ENCODE results near the gene ZCWPW2. TPM values are rescaled to one million over a fixed set of nuclear protein-coding genes. Genes with fewer than 3 reads are reported as not detected.

The ZCWPW2 gene
- total RNA-seq = 2.1 TPM

- Histone ChIP-seq H3K4me3 (ENCODE audit: low read length in 3 of 3) (peak within 1 kb of the TSS; percentile 91 to 96 (median 93)), H3K4me1 (ENCODE audit: control insufficient read depth in 3 of 3, insufficient read depth in 3 of 3, low read length in 3 of 3) (peaks cover 10 to 24% (median 18%) of the 10 kb centered on the region in 3 donors), H3K27me3 (ENCODE audit: control insufficient read depth in 3 of 3, insufficient read depth in 3 of 3, low read length in 3 of 3) (no peaks in the 10 kb centered on the region)
Measured at GRCh38 chr3:28348629-28349468, at the start of gene ZCWPW2, which contains the start of gene AZI2. ZCWPW2 (plus strand) TSS chr3:28348721; CDS start chr3:28413069, 64,348 bp downstream. AZI2 (minus strand) TSS chr3:28348824; CDS start chr3:28340617, 8,207 bp downstream.

GRCh38 chr3:28299705-28300104 lies 48.8 kb upstream of the ZCWPW2 start:
- no peak overlapping the region for H3K27ac ChIP-seq (ENCODE audit: low read depth, low read length)
- no peaks in the 10 kb centered on the region for H3K9me3 ChIP-seq (ENCODE audit: control insufficient read depth in 3 of 3, low read length in 3 of 3)
- no peaks in the 10 kb centered on the region for H3K27me3 ChIP-seq (ENCODE audit: control insufficient read depth in 3 of 3, insufficient read depth in 3 of 3, low read length in 3 of 3)
- H3K4me1 ChIP-seq (ENCODE audit: control insufficient read depth in 3 of 3, insufficient read depth in 3 of 3, low read length in 3 of 3) = no peaks in the 10 kb centered on the region
- H3K9ac ChIP-seq (ENCODE audit: low read depth in 1 of 3, low read length in 3 of 3) = no peak overlapping the region
- H3K4me3 ChIP-seq (ENCODE audit: low read length in 3 of 3) = no peak overlapping the region
- H3K36me3 ChIP-seq (ENCODE audit: control insufficient read depth in 3 of 3, insufficient read depth in 3 of 3, low read length in 3 of 3) = no peaks in the 10 kb centered on the region

More at GRCh38 chr3:28348629-28349468, at the start of gene ZCWPW2, which contains the start of gene AZI2:
- Histone ChIP-seq H3K9ac (ENCODE audit: low read depth in 1 of 3, low read length in 3 of 3) (peak within 1 kb of the TSS; percentile 97 to 98 (median 97)), H3K27ac (ENCODE audit: low read depth, low read length) (peak within 1 kb of the TSS; percentile 99), H3K36me3 (ENCODE audit: control insufficient read depth in 3 of 3, insufficient read depth in 3 of 3, low read length in 3 of 3) (peaks cover 0 to 3% (median 3%) of the 10 kb centered on the region in 3 donors), H3K9me3 (ENCODE audit: control insufficient read depth in 3 of 3, low read length in 3 of 3) (peaks cover 0 to 2% (median 2%) of the 10 kb centered on the region in 3 donors)

- Histone ChIP-seq H3K9ac (ENCODE audit: low read depth in 1 of 3, low read length in 3 of 3) (no peak overlapping the region), H3K4me1 (ENCODE audit: control insufficient read depth in 3 of 3, insufficient read depth in 3 of 3, low read length in 3 of 3) (no peaks in the 10 kb centered on the region), H3K27ac (ENCODE audit: low read depth, low read length) (no peak overlapping the region), H3K9me3 (ENCODE audit: control insufficient read depth in 3 of 3, low read length in 3 of 3) (no peaks in the 10 kb centered on the region), H3K27me3 (ENCODE audit: control insufficient read depth in 3 of 3, insufficient read depth in 3 of 3, low read length in 3 of 3) (no peaks in the 10 kb centered on the region), H3K36me3 (ENCODE audit: control insufficient read depth in 3 of 3, insufficient read depth in 3 of 3, low read length in 3 of 3) (no peaks in the 10 kb centered on the region), H3K4me3 (ENCODE audit: low read length in 3 of 3) (no peak overlapping the region)
Measured at GRCh38 chr3:28300345-28300962, 48.1 kb upstream of the ZCWPW2 start.

DNA sequence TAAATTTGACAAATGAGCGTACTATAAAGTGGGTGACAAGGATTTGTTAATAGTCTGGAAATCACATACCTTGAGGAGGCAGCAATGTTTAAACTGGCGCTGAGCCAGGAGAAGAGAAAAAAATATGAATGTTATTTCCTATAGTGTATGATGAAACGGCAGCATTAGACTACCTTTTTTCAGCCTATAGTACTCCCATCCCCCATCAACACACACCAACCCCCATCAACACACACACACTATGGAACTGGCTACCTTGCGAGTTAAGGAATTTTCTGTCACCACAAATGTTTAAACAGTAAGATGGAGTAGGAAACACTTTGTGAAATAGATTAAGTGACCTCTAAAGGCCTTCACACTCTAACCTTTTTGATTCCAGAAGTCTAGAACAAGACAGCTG lies 46.8 kb upstream of the ZCWPW2 start:
- Histone ChIP-seq H3K9me3 (ENCODE audit: control insufficient read depth in 3 of 3, low read length in 3 of 3) (no peaks in the 10 kb centered on the region), H3K27me3 (ENCODE audit: control insufficient read depth in 3 of 3, insufficient read depth in 3 of 3, low read length in 3 of 3) (no peaks in the 10 kb centered on the region), H3K4me1 (ENCODE audit: control insufficient read depth in 3 of 3, insufficient read depth in 3 of 3, low read length in 3 of 3) (no peaks in the 10 kb centered on the region), H3K36me3 (ENCODE audit: control insufficient read depth in 3 of 3, insufficient read depth in 3 of 3, low read length in 3 of 3) (no peaks in the 10 kb centered on the region), H3K27ac (ENCODE audit: low read depth, low read length) (no peak overlapping the region), H3K4me3 (ENCODE audit: low read length in 3 of 3) (no peak overlapping the region), H3K9ac (ENCODE audit: low read depth in 1 of 3, low read length in 3 of 3) (no peak overlapping the region)

DNA sequence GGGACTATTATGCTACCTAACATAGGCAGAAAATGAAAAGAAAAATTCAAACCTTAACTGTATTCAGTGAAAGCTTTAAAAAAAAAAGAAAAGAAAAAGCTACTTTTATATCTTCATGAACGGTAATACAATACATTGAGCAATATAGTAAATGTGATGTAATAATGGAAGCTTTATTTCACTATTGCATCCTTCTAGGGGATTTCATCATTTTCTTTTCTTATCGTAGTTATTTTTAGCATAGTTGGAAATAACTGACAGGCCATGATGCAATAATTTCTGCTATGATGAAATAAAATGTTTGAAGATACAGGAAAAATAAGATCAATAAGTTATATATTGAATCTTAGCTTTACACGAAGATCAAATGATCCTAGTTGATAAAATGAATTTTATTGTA lies 40.3 kb upstream of the ZCWPW2 start:
- H3K27me3 ChIP-seq (ENCODE audit: control insufficient read depth in 3 of 3, insufficient read depth in 3 of 3, low read length in 3 of 3) = no peaks in the 10 kb centered on the region
- no peaks in the 10 kb centered on the region for H3K9me3 ChIP-seq (ENCODE audit: control insufficient read depth in 3 of 3, low read length in 3 of 3)
- no peak overlapping the region for H3K9ac ChIP-seq (ENCODE audit: low read depth in 1 of 3, low read length in 3 of 3)
- no peak overlapping the region for H3K27ac ChIP-seq (ENCODE audit: low read depth, low read length)
- H3K4me1 ChIP-seq (ENCODE audit: control insufficient read depth in 3 of 3, insufficient read depth in 3 of 3, low read length in 3 of 3) = no peaks in the 10 kb centered on the region
- H3K36me3 ChIP-seq (ENCODE audit: control insufficient read depth in 3 of 3, insufficient read depth in 3 of 3, low read length in 3 of 3) = no peaks in the 10 kb centered on the region
- no peak overlapping the region for H3K4me3 ChIP-seq (ENCODE audit: low read length in 3 of 3)

DNA sequence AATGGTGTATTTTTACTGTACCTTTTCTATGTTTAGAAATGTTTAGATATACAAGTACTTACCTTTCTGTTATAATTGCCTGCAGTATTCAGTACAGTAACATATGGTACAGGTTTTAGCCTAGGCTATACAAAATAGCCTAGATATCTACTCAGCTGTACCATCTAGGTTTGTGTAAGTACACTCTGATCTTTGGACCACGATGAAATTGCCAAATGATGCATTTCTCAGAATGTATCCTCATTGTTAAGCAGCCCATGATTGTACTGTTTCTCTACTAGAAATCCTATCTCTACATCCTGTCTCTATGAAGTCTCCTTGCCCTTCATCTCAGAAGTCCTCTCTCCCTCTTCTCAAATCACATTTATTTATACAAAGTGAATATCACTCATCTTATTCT lies 32.8 kb upstream of the ZCWPW2 start:
- no peaks in the 10 kb centered on the region for H3K27me3 ChIP-seq (ENCODE audit: control insufficient read depth in 3 of 3, insufficient read depth in 3 of 3, low read length in 3 of 3)
- peaks cover 0 to 9% (median 3%) of the 10 kb centered on the region in 3 donors for H3K36me3 ChIP-seq (ENCODE audit: control insufficient read depth in 3 of 3, insufficient read depth in 3 of 3, low read length in 3 of 3)
- no peaks in the 10 kb centered on the region for H3K9me3 ChIP-seq (ENCODE audit: control insufficient read depth in 3 of 3, low read length in 3 of 3)
- no peak overlapping the region for H3K9ac ChIP-seq (ENCODE audit: low read depth in 1 of 3, low read length in 3 of 3)
- no peaks in the 10 kb centered on the region for H3K4me1 ChIP-seq (ENCODE audit: control insufficient read depth in 3 of 3, insufficient read depth in 3 of 3, low read length in 3 of 3)
- H3K27ac ChIP-seq (ENCODE audit: low read depth, low read length) = no peak overlapping the region
- no peak overlapping the region for H3K4me3 ChIP-seq (ENCODE audit: low read length in 3 of 3)

GRCh38 chr3:28316226-28316625 lies 32.3 kb upstream of the ZCWPW2 start:
- H3K9ac ChIP-seq (ENCODE audit: low read depth in 1 of 3, low read length in 3 of 3) = no peak overlapping the region
- H3K9me3 ChIP-seq (ENCODE audit: control insufficient read depth in 3 of 3, low read length in 3 of 3) = no peaks in the 10 kb centered on the region
- peaks cover 0 to 12% (median 3%) of the 10 kb centered on the region in 3 donors for H3K36me3 ChIP-seq (ENCODE audit: control insufficient read depth in 3 of 3, insufficient read depth in 3 of 3, low read length in 3 of 3)
- no peak overlapping the region for H3K4me3 ChIP-seq (ENCODE audit: low read length in 3 of 3)
- no peak overlapping the region for H3K27ac ChIP-seq (ENCODE audit: low read depth, low read length)
- H3K27me3 ChIP-seq (ENCODE audit: control insufficient read depth in 3 of 3, insufficient read depth in 3 of 3, low read length in 3 of 3) = no peaks in the 10 kb centered on the region
- H3K4me1 ChIP-seq (ENCODE audit: control insufficient read depth in 3 of 3, insufficient read depth in 3 of 3, low read length in 3 of 3) = no peaks in the 10 kb centered on the region

GRCh38 chr3:28317438-28318022 lies 31.0 kb upstream of the ZCWPW2 start:
- Histone ChIP-seq H3K4me3 (ENCODE audit: low read length in 3 of 3) (no peak overlapping the region), H3K27ac (ENCODE audit: low read depth, low read length) (no peak overlapping the region), H3K9ac (ENCODE audit: low read depth in 1 of 3, low read length in 3 of 3) (no peak overlapping the region), H3K27me3 (ENCODE audit: control insufficient read depth in 3 of 3, insufficient read depth in 3 of 3, low read length in 3 of 3) (no peaks in the 10 kb centered on the region), H3K36me3 (ENCODE audit: control insufficient read depth in 3 of 3, insufficient read depth in 3 of 3, low read length in 3 of 3) (peaks cover 0 to 15% (median 3%) of the 10 kb centered on the region in 3 donors), H3K4me1 (ENCODE audit: control insufficient read depth in 3 of 3, insufficient read depth in 3 of 3, low read length in 3 of 3) (no peaks in the 10 kb centered on the region), H3K9me3 (ENCODE audit: control insufficient read depth in 3 of 3, low read length in 3 of 3) (no peaks in the 10 kb centered on the region)

- peaks cover 0 to 29% (median 23%) of the 10 kb centered on the region in 3 donors for H3K36me3 ChIP-seq (ENCODE audit: control insufficient read depth in 3 of 3, insufficient read depth in 3 of 3, low read length in 3 of 3)
- no peaks in the 10 kb centered on the region for H3K4me1 ChIP-seq (ENCODE audit: control insufficient read depth in 3 of 3, insufficient read depth in 3 of 3, low read length in 3 of 3)
- no peak overlapping the region for H3K9ac ChIP-seq (ENCODE audit: low read depth in 1 of 3, low read length in 3 of 3)
- H3K27ac ChIP-seq (ENCODE audit: low read depth, low read length) = no peak overlapping the region
- H3K27me3 ChIP-seq (ENCODE audit: control insufficient read depth in 3 of 3, insufficient read depth in 3 of 3, low read length in 3 of 3) = no peaks in the 10 kb centered on the region
- H3K9me3 ChIP-seq (ENCODE audit: control insufficient read depth in 3 of 3, low read length in 3 of 3) = no peaks in the 10 kb centered on the region
- H3K4me3 ChIP-seq (ENCODE audit: low read length in 3 of 3) = no peak overlapping the region
Measured at GRCh38 chr3:28320981-28321380, 27.5 kb upstream of the ZCWPW2 start.

DNA sequence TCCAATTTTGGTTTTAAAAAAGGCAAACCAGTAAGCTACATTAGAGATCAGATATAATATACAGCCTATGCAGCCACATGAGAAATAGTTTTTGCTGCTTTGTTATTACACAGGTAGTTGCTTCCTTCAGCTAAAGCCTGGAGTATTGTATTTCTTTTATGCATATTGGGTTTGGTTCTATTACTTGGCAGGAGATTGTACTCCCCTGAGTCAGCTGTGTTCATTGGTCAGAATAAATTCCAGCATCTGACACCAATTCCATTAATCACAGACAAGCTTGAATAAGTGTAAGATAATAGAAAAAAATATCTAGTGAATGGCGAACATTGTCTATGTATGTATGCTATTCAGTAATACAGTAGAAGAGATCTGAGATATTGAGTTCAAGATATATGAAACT lies 26.1 kb upstream of the ZCWPW2 start:
- no peaks in the 10 kb centered on the region for H3K9me3 ChIP-seq (ENCODE audit: control insufficient read depth in 3 of 3, low read length in 3 of 3)
- no peaks in the 10 kb centered on the region for H3K4me1 ChIP-seq (ENCODE audit: control insufficient read depth in 3 of 3, insufficient read depth in 3 of 3, low read length in 3 of 3)
- no peak overlapping the region for H3K9ac ChIP-seq (ENCODE audit: low read depth in 1 of 3, low read length in 3 of 3)
- H3K27me3 ChIP-seq (ENCODE audit: control insufficient read depth in 3 of 3, insufficient read depth in 3 of 3, low read length in 3 of 3) = no peaks in the 10 kb centered on the region
- H3K4me3 ChIP-seq (ENCODE audit: low read length in 3 of 3) = no peak overlapping the region
- peaks cover 3 to 35% (median 30%) of the 10 kb centered on the region in 3 donors for H3K36me3 ChIP-seq (ENCODE audit: control insufficient read depth in 3 of 3, insufficient read depth in 3 of 3, low read length in 3 of 3)
- no peak overlapping the region for H3K27ac ChIP-seq (ENCODE audit: low read depth, low read length)
